K562 (cell line): Measurements from ENCODE around the gene UNC5C. TPM values are rescaled to one million over a fixed set of nuclear protein-coding genes. Genes with fewer than 3 reads are reported as not detected.

Experiments
- ATAC-seq: fragments of 200-7000 bp; cut with Tn5 transposase; 3 replicates; pipeline ENCODE4 v1.9.1; 2020; ENCODE audit warnings: moderate library complexity
- BruUV-seq: library from RNA; stranded (reverse); fragments of 400-500 nt; replicated peaks from 2 replicates; lab custom pipeline; 2021; lab: Mats Ljungman, UMichigan
- CTCF ChIA-PET: fragments of 300-600 bp; formaldehyde crosslinking; extraction: SDS; loops from one replicate; lab custom pipeline; 2021; ENCODE audit warnings: low intra/inter-chr PET ratio; lab: Yijun Ruan, JAX
- POLR2A ChIA-PET: fragments of 300-600, 350-650 bp; sonication (Branson Sonifier 250); formaldehyde crosslinking; extraction: SDS; loops from one replicate; lab custom pipeline; 2021; ENCODE audit warnings: antibody characterized with exemption, inconsistent platforms; lab: Yijun Ruan, JAX
- DNase-seq, 4 experiments: peaks; one replicate each; pipeline versions ENCODE4 v3.0.0 to v3.0.0-alpha.2; 2011 to 2018; ENCODE audit warnings: low spot score in 3 of 4, mixed read lengths in 3 of 4; ENCODE audit errors: extremely low read depth in 1 of 4
- FAIRE-seq: peaks from 2 replicates; lab custom pipeline; 2011; peaks lifted over from hg19 to GRCh38; lab: Jason Lieb, UNC
- H2AFZ ChIP-seq: 2 replicates; pipeline ENCODE4 v1.6.0; 2011; ENCODE audit warnings: low read depth, low read length, control low read depth, inconsistent platforms
- H3K27ac ChIP-seq: fragments of 200-600 bp; 3 replicates; pipeline ENCODE4 v1.8.0; 2011; ENCODE audit warnings: low read depth, mild to moderate bottlenecking, control low read depth, inconsistent platforms, low read length, moderate library complexity, mixed read lengths; ENCODE audit errors: extremely low read depth
- H3K27me3 ChIP-seq, 2 experiments: fragments of 300-600 bp in 1 of 2; 2 replicates in 1 of 2; 3 replicates in 1 of 2; pipeline versions ENCODE4 v1.6.0 to v1.8.0; 2011; ENCODE audit warnings: inconsistent platforms in 2 of 2, low read length in 2 of 2, mild to moderate bottlenecking in 1 of 2, mixed read lengths in 1 of 2, moderate library complexity in 1 of 2; ENCODE audit not compliant: control insufficient read depth in 2 of 2, insufficient read depth in 2 of 2
- H3K36me3 ChIP-seq: fragments of 300-600 bp; 3 replicates; pipeline ENCODE4 v1.8.0; 2011; ENCODE audit warnings: mild to moderate bottlenecking, low read length, inconsistent platforms; ENCODE audit not compliant: control insufficient read depth, insufficient read depth
- H3K4me1 ChIP-seq, 2 experiments: fragments of 200-600 bp in 1 of 2; replicated peaks in 1 of 2; 2 replicates in 1 of 2; 3 replicates in 1 of 2; pipeline versions ENCODE4 v1.5.1 to v1.8.0; 2011; ENCODE audit warnings: inconsistent platforms in 2 of 2, low read length in 2 of 2, mild to moderate bottlenecking in 1 of 2, mixed read lengths in 1 of 2, moderate library complexity in 1 of 2; ENCODE audit not compliant: control insufficient read depth in 2 of 2, insufficient read depth in 2 of 2
- H3K4me2 ChIP-seq: 2 replicates; pipeline ENCODE4 v1.6.1; 2011; ENCODE audit warnings: low read length, control low read depth, inconsistent platforms, mixed read lengths; ENCODE audit not compliant: insufficient read depth
- H3K4me3 ChIP-seq: fragments of 200-600 bp; sonication (generic), shearing (Covaris generic); 2 replicates; pipeline ENCODE4 v1.5.1; 2016; ENCODE audit warnings: control low read depth, inconsistent platforms
- H3K79me2 ChIP-seq: fragments of 200-600 bp; 3 replicates; pipeline ENCODE4 v1.8.0; 2011; ENCODE audit warnings: low read length, inconsistent platforms; ENCODE audit not compliant: control insufficient read depth, insufficient read depth
- H3K9ac ChIP-seq, 2 experiments: 2 replicates each; pipeline versions ENCODE4 v1.6.0 to v1.6.1; 2011; ENCODE audit warnings: low read depth in 2 of 2, low read length in 2 of 2, control low read depth in 1 of 2, inconsistent platforms in 1 of 2, mild to moderate bottlenecking in 1 of 2, mixed read lengths in 1 of 2; ENCODE audit not compliant: insufficient read depth in 1 of 2
- H3K9me1 ChIP-seq: one replicate; pipeline ENCODE4 v1.6.0; 2011; ENCODE audit warnings: inconsistent platforms, mild to moderate bottlenecking, low read length, moderate library complexity; ENCODE audit not compliant: control insufficient read depth, insufficient read depth
- H3K9me3 ChIP-seq: replicated peaks from 2 replicates; pipeline ENCODE4 v1.5.1; 2011; ENCODE audit warnings: low read depth, low read length, inconsistent platforms; ENCODE audit not compliant: control insufficient read depth, insufficient read depth
- H4K20me1 ChIP-seq: replicated peaks from 2 replicates; pipeline ENCODE4 v1.6.1; 2011; ENCODE audit warnings: low read length, inconsistent platforms, mixed read lengths; ENCODE audit not compliant: control insufficient read depth, insufficient read depth
- DIDO1 ChIP-seq: fragments of 450-650 bp; IDR thresholded peaks from 2 replicates; pipeline ENCODE4 v1.6.1; 2016; ENCODE audit warnings: low read depth, missing biosample characterization, missing genetic modification characterization
- DNMT1 ChIP-seq: fragments of 450-650 bp; IDR thresholded peaks from 2 replicates; pipeline ENCODE4 v1.6.1; 2016; ENCODE audit warnings: antibody characterized with exemption, mild to moderate bottlenecking
- GATAD2A ChIP-seq: fragments of 450-650 bp; IDR thresholded peaks from 2 replicates; pipeline ENCODE4 v1.6.1; 2017
- JUN ChIP-seq, 2 experiments: sonication (generic) in 1 of 2; formaldehyde crosslinking in 1 of 2; IDR thresholded peaks; 2 replicates each; pipeline versions ENCODE4 v1.6.1 to v1.8.0; 2012 to 2022; ENCODE audit warnings: borderline replicate concordance in 2 of 2, mild to moderate bottlenecking in 2 of 2, improper control_type of control experiment in 1 of 2, low read depth in 1 of 2, low read length in 1 of 2, missing genetic modification reagents in 1 of 2
- LEF1 ChIP-seq: fragments of 450-650 bp; IDR thresholded peaks from 2 replicates; pipeline ENCODE4 v1.6.1; 2016; ENCODE audit warnings: mild to moderate bottlenecking
- MYBL2 ChIP-seq, 2 experiments: fragments of 450-650 bp in 1 of 2; sonication (generic) in 1 of 2; formaldehyde crosslinking in 1 of 2; IDR thresholded peaks; 2 replicates each; pipeline versions ENCODE4 v1.6.1 to v1.8.1; 2017 to 2022; ENCODE audit warnings: borderline replicate concordance in 1 of 2, inconsistent platforms in 1 of 2, low read depth in 1 of 2, mild to moderate bottlenecking in 1 of 2, missing genetic modification reagents in 1 of 2, moderate library complexity in 1 of 2
- NBN ChIP-seq: fragments of 450-650 bp; IDR thresholded peaks from 2 replicates; pipeline ENCODE4 v1.6.1; 2016; ENCODE audit warnings: low read depth, mild to moderate bottlenecking
- SLC30A9 ChIP-seq: fragments of 250-450 bp; sonication (Bioruptor Pico); IDR thresholded peaks from 2 replicates; pipeline ENCODE4 v1.8.0; 2022; ENCODE audit warnings: mild to moderate bottlenecking, moderate library complexity
- SMAD1 ChIP-seq: fragments of 150-350 bp; IDR thresholded peaks from 2 replicates; pipeline ENCODE4 v1.6.1; 2014; ENCODE audit warnings: low read length, low read depth; ENCODE audit not compliant: partially characterized antibody
- SMAD2 ChIP-seq: fragments of 150-350 bp; IDR thresholded peaks from 2 replicates; pipeline ENCODE4 v1.6.1; 2014; ENCODE audit warnings: low read depth, mild to moderate bottlenecking, low read length
- ZNF134 ChIP-seq: fragments of 250-450 bp; sonication (Bioruptor Pico); conservative IDR thresholded peaks from 2 replicates; pipeline ENCODE4 v1.4.0; 2020
- ZNF436 ChIP-seq: fragments of 250-450, 450-650 bp; sonication (Bioruptor Pico); formaldehyde crosslinking; IDR thresholded peaks from 2 replicates; pipeline ENCODE4 v1.7.0; 2020; ENCODE audit warnings: mild to moderate bottlenecking
- ZNF507 ChIP-seq: conservative IDR thresholded peaks from 2 replicates; pipeline ENCODE4 v1.6.1; 2017; ENCODE audit warnings: missing genetic modification characterization, missing compliant biosample characterization
- WGBS: fragments of 100-300 bp; shearing (Covaris generic); methylation state at CpG from one replicate; pipeline ENCODE4 v1.1.6; 2016; ENCODE audit warnings: low coverage, mixed read lengths; ENCODE audit not compliant: insufficient coverage; ENCODE audit errors: missing lambda C conversion rate; 5-methylcytosine and 5-hydroxymethylcytosine counted together
- in situ Hi-C: fragments of 300-500 bp; cut with MboI; formaldehyde crosslinking; loops from 4 replicates; pipeline ENCODE4 v1.15.0; 2018; ENCODE audit warnings: inconsistent platforms, mixed read lengths
- intact Hi-C: fragments of 100-400 bp; cut with micrococcal nuclease; formaldehyde crosslinking; loops from 2 replicates; pipeline ENCODE4 v1.14.2; 2022
- polyA plus RNA-seq, 8 experiments: library from polyadenylated mRNA; depleted of rRNA in 4 of 8; stranded (reverse) in 5 of 8; unstranded in 3 of 8; fragments of >200 nt; fragmentation: Nextera tagmentation in 2 of 8; fragmentation: Illumina TruSeq in 1 of 8; extraction: Ambion mirVana in 2 of 8; extraction: Trizol in 1 of 8; gene quantifications; 2 replicates each; pipeline versions ENCODE4 v1.2.1 to v1.2.3, GENCODE V29; 2011 to 2014; ENCODE audit warnings: inconsistent platforms in 1 of 8, missing spikeins in 1 of 8
- total RNA-seq, 7 experiments: library from RNA; depleted of rRNA in 6 of 7; stranded (reverse); fragments of >200 nt in 6 of 7; fragmentation: Illumina TruSeq in 2 of 7; extraction: Trizol in 2 of 7; gene quantifications; 2 replicates each; pipeline versions ENCODE4 v1.2.1 to v1.2.3, GENCODE V29; 2011 to 2021; ENCODE audit warnings: low replicate concordance in 1 of 7
- TF ChIP-seq, protein P1 (sequence below): sonication (generic); formaldehyde crosslinking; IDR thresholded peaks from 2 replicates; pipeline ENCODE4 v1.8.1; 2023; ENCODE audit warnings: missing genetic modification reagents, mild to moderate bottlenecking, borderline replicate concordance

Gene UNC5C
- total and polyA plus RNA-seq, 9 of the 15 experiments (the other 6 are each of a cell fraction or from before 2014, with no cell fraction given): under 0.01 to 0.10 (median 0.03) TPM; not detected in 1

DNA sequence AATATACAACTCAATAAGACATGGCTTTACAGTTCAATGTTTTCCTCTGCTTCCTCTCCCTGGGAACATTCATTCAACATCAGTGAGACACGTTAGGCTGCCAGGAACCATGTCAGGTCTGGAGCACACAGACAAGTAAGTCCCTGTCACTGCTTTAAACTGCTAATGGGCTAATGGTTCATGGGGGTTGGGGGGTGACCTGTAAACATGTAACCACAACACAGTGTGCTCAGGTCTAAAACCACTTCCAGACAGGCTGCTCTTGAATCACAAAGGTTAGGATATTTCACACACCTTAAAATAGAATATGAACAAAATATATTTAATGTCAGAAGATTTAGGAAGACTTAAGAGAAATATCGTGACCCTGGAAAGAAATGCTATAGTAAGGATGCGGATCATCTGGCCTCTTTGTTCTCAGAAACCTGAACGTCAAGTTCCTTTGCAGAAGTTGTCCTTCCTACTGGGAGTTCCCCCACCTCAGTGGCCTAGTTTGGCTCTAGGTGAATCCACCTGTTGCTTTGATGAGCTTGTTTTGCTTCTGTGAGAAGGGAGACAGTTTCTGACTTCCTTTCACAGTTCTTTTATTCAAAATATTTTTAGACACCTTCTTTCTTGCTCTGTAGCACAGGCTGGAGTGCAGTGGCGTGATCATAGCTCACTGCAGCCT is 359.9 kb downstream of the UNC5C start:
- intact Hi-C loops (no loop called here), in situ Hi-C loops (no loop called here)
- TF ChIP-seq SLC30A9: no peak
- no peak for TF ChIP-seq GATAD2A
- no peak for TF ChIP-seq JUN (IDR thresholded peaks at IDR 0.05; ENCODE audit: borderline replicate concordance, low read depth, low read length)
- no peak for TF ChIP-seq JUN (CRISPR knock-in tag; IDR thresholded peaks at IDR 0.05; ENCODE audit: borderline replicate concordance)
- TF ChIP-seq, protein P1, sequence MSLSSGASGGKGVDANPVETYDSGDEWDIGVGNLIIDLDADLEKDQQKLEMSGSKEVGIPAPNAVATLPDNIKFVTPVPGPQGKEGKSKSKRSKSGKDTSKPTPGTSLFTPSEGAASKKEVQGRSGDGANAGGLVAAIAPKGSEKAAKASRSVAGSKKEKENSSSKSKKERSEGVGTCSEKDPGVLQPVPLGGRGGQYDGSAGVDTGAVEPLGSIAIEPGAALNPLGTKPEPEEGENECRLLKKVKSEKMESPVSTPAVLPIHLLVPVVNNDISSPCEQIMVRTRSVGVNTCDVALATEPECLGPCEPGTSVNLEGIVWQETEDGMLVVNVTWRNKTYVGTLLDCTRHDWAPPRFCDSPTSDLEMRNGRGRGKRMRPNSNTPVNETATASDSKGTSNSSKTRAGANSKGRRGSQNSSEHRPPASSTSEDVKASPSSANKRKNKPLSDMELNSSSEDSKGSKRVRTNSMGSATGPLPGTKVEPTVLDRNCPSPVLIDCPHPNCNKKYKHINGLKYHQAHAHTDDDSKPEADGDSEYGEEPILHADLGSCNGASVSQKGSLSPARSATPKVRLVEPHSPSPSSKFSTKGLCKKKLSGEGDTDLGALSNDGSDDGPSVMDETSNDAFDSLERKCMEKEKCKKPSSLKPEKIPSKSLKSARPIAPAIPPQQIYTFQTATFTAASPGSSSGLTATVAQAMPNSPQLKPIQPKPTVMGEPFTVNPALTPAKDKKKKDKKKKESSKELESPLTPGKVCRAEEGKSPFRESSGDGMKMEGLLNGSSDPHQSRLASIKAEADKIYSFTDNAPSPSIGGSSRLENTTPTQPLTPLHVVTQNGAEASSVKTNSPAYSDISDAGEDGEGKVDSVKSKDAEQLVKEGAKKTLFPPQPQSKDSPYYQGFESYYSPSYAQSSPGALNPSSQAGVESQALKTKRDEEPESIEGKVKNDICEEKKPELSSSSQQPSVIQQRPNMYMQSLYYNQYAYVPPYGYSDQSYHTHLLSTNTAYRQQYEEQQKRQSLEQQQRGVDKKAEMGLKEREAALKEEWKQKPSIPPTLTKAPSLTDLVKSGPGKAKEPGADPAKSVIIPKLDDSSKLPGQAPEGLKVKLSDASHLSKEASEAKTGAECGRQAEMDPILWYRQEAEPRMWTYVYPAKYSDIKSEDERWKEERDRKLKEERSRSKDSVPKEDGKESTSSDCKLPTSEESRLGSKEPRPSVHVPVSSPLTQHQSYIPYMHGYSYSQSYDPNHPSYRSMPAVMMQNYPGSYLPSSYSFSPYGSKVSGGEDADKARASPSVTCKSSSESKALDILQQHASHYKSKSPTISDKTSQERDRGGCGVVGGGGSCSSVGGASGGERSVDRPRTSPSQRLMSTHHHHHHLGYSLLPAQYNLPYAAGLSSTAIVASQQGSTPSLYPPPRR (CRISPR knock-in tag): no peak
- no peak for TF ChIP-seq SMAD2
- TF ChIP-seq MYBL2 (IDR thresholded peaks at IDR 0.05; ENCODE audit: low read depth): no peak
- TF ChIP-seq MYBL2 (CRISPR knock-in tag; IDR thresholded peaks at IDR 0.05; ENCODE audit: borderline replicate concordance): no peak
- no peak for TF ChIP-seq ZNF507 (tag)
- TF ChIP-seq ZNF134 (CRISPR knock-in tag): no peak
- no peak for TF ChIP-seq LEF1
- no peak for TF ChIP-seq DNMT1
- no peak for TF ChIP-seq SMAD1
- no peak for TF ChIP-seq DIDO1 (tag)
- TF ChIP-seq NBN: no peak
- no peak for TF ChIP-seq ZNF436
- peaks cover 0 to 15% of the 10 kb centered on the region in 2 experiments; a peak in 2 of 5 replicates for H3K27me3 ChIP-seq
- no peaks in the 10 kb centered on the region for H4K20me1 ChIP-seq
- FAIRE-seq (no peak), DNase-seq (no peak), ATAC-seq (no peak)
- H3K9me1 ChIP-seq: no peaks in the 10 kb centered on the region
- WGBS: 18% methylated on average over 5 of the region's 5 CpGs
- ChIA-PET CTCF (no interaction called here), POLR2A (no interaction called here)
- H3K4me1 ChIP-seq: peaks cover 0 to 13% of the 10 kb centered on the region in 2 experiments; a peak in 3 of 5 replicates
- H3K4me2 ChIP-seq: no peak overlapping the region
- BruUV-seq: no TSS peak
- no peak overlapping the region for H3K9ac ChIP-seq
- H3K27ac ChIP-seq: no peak overlapping the region
- no peaks in the 10 kb centered on the region for H3K79me2 ChIP-seq
- no peaks in the 10 kb centered on the region for H3K36me3 ChIP-seq
- H3K9me3 ChIP-seq: no peaks in the 10 kb centered on the region
- peak overlapping the region; percentile 73 for H2AFZ ChIP-seq
- no peak overlapping the region for H3K4me3 ChIP-seq
